Stimulated activated CD8-positive, alpha-beta memory T cell treated with anti-CD3 and anti-CD28 coated beads, Interleukin-2, amount 100 ng/mL, for 1 hour (primary cell): Measurements from ENCODE around the gene ZDHHC9.

Experiments
- DNase-seq, 2 donors: peaks; one replicate each; pipeline ENCODE4 v3.0.0-alpha.2; 2020; ENCODE audit warnings: low read depth in 2 of 2

ZDHHC9 gene

GRCh38 chrX:129763666-129764065 lies 80.0 kb downstream of the ZDHHC9 start:
- DNase-seq: no peak

- DNase-seq: no peak
Observed at GRCh38 chrX:129762448-129762847, 81.2 kb downstream of the ZDHHC9 start.

- no peak for DNase-seq
Observed at GRCh38 chrX:129761596-129761995, 82.1 kb downstream of the ZDHHC9 start.

GRCh38 chrX:129760981-129761380 lies 82.7 kb downstream of the ZDHHC9 start:
- no peak for DNase-seq

GRCh38 chrX:129760155-129760554 lies 83.5 kb downstream of the ZDHHC9 start:
- no peak for DNase-seq

- DNase-seq: no peak
Observed at GRCh38 chrX:129759576-129760061, 84.1 kb downstream of the ZDHHC9 start.

- no peak for DNase-seq
Observed at GRCh38 chrX:129755779-129756650, 87.7 kb downstream of the ZDHHC9 start.

GRCh38 chrX:129754056-129755024 lies 89.3 kb downstream of the ZDHHC9 start:
- DNase-seq: no peak
